DMS153 (cell line): Measurements from ENCODE around the gene VTI1A.

Experiments
- DNase-seq: peaks from one replicate; lab custom pipeline; 2025; lab: John Stamatoyannopoulos, UW

VTI1A gene

GRCh38 chr10:112639298-112639697 lies 192.3 kb downstream of the VTI1A start:
- DNase-seq, result no peak

- no peak for DNase-seq
These were observed 193.6 kb downstream of the VTI1A start for GRCh38 chr10:112640638-112641037.

DNA sequence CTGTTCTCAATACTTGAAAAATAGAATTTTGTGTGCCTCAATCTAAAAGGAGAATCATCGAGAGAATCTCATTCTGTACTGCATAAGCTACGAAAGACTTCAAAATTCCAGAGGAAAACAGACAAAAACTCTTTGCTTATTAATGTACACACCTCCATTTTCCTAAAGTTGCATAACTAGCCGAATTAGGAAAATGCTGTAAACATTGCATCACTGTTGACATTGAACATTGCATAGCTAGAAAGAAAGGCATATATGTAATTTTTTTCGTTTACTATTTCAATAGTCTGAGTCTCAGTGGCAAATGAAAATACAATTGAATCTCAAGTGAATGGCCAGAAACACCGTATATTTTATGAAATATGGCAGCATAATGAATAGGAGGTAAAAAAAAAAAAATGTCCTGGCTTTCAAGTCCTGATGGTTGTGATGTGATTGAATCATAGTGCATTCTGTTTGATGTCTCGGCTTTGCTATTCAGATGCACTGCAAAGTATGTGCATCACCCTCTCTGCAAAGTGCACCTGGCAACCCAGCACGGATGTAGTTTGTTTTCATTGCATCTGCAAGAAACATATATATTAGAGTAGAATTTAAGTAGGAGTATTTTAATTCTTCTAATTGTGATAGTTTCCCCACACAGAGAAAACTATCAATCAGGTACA lies 196.7 kb downstream of the VTI1A start:
- no peak for DNase-seq

GRCh38 chr10:112644265-112644645 lies 197.2 kb downstream of the VTI1A start:
- no peak for DNase-seq

DNA sequence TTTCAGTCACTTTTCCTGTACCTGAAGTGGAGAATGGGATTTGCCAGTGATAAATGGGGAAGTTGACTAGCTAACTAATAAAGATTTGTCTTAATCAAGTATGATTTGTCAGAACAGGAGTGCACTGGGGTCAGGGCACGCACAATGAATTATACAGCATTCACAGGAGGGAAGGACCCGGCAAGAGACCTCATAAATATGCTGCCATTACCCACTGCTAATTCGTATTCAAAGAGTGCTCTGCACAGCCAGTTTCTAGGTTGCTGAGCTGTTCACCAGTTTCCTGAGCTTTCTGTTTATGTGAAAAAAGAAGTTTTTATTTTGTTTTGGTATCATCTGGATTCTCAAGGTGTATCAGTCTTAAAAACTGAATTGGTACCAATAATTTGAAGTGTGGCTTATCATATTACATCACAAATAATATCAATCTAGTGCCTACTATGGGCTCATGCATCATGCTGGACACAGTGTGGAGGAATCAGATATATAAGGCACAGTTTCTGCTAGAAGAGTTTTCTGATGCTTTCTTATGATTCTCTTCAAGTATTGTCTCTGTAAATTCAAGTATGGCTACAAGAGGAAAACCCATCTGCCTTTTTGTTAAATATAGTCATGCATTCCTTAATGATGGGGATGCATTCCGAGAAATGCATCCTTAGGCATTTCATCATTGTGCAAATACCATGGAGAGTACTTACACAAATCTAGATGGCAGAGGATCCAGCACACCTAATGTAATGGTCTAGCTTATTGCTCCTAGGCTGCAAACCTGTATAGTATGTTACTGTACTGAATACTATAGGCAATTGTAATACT lies 202.2 kb downstream of the VTI1A start:
- no peak for DNase-seq

GRCh38 chr10:112649822-112650152 lies 202.8 kb downstream of the VTI1A start:
- no peak for DNase-seq

DNA sequence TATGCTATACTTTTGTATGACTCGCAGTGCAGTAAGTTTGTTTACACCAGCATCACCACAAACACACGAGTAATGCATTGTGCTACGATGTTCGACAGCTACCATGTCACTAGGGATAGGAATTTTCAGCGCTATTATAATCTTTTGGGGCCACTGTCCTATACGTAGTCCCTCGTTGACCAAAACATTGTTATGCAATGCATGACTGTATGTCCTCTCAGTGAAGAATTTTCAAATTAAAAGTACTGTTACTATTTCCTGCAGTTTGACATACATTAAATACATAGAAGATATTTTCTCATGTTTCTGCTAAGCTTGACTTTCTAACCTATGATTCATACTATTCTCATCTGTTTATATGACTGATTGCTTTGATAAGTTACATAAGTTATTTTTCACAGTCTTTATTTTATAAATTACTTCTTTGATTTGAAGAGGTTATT lies 203.6 kb downstream of the VTI1A start:
- no peak for DNase-seq

GRCh38 chr10:112653215-112653614 lies 206.2 kb downstream of the VTI1A start:
- peak; percentile 71 for DNase-seq

- no peak for DNase-seq
These were observed 206.8 kb downstream of the VTI1A start for GRCh38 chr10:112653851-112654250.

- no peak for DNase-seq
These were observed 207.8 kb downstream of the VTI1A start for GRCh38 chr10:112654794-112655193.

- DNase-seq, result no peak
These were observed 208.7 kb downstream of the VTI1A start for GRCh38 chr10:112655722-112656121.

GRCh38 chr10:112658465-112658864 lies 211.4 kb downstream of the VTI1A start:
- DNase-seq, result no peak

- DNase-seq, result no peak
These were observed 212.1 kb downstream of the VTI1A start for GRCh38 chr10:112658900-112659638.

DNA sequence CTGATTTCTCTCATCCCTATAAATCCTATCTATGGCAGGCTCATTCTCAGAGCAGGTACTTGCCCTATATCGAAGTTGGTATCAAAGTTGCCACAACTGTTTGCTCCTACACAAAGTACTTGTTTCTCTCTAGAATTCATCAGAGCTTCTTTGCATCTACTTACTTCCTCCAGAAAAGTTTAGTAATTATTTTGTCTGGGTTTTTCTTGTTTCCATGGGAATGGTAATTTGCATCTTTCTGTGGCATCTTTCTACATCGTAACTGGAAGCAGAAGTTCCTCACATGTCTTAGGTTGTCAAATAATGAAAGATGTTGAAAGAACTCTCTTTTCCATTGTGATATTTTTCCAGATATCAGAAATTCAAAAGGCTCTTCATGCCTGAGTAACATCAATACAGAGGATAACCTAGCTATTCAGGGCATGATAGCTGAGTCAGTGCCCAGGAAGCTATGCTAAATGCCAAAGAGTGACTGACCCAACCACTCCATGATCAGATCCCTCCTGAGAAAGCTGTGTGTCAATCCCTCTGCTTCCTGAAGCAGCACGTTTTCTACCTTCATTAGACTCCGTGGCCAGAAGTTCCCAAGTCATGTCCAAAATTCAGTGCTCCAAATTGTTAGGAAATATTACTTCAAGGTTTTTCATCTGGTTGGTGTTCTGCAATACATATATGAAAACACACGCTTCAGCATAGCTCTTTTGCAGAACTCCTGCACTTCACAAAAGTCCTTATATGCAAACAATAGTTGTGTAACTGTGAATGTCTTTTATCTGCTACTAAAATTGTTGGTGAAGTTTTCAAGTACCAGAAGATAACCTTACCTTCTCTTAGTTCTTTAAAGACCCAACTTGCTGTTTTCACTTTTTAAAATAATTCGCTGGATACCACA lies 216.5 kb downstream of the VTI1A start:
- DNase-seq, result no peak

DNA sequence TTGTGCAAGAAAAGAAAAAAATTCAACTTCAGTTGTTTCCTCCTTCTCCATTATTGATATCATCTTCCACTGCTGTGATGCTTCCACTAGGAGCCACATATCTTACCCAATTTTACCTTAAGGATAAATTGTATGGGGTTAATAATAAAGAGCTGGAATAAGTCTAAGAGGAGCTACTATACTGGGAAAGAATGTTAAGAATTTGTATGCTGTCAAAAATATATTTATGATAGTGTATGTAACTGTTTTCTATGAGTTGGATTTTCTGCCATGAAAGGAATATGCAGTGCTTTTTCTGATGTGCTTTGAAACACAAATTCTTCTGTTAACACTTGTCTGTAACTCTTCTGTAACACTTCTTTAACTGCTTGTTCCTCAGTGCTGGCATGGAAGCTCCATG lies 219.1 kb downstream of the VTI1A start:
- no peak for DNase-seq

GRCh38 chr10:112669989-112670388 lies 223.0 kb downstream of the VTI1A start:
- no peak for DNase-seq

GRCh38 chr10:112671743-112672142 lies 224.7 kb downstream of the VTI1A start:
- no peak for DNase-seq

- no peak for DNase-seq
These were observed 225.7 kb downstream of the VTI1A start for GRCh38 chr10:112672706-112673105.

- DNase-seq, result no peak
These were observed 228.6 kb downstream of the VTI1A start for GRCh38 chr10:112675560-112676083.

- no peak for DNase-seq
These were observed 230.7 kb downstream of the VTI1A start for GRCh38 chr10:112677689-112678088.

GRCh38 chr10:112678581-112678980 lies 231.6 kb downstream of the VTI1A start:
- peak; percentile 31 for DNase-seq

DNA sequence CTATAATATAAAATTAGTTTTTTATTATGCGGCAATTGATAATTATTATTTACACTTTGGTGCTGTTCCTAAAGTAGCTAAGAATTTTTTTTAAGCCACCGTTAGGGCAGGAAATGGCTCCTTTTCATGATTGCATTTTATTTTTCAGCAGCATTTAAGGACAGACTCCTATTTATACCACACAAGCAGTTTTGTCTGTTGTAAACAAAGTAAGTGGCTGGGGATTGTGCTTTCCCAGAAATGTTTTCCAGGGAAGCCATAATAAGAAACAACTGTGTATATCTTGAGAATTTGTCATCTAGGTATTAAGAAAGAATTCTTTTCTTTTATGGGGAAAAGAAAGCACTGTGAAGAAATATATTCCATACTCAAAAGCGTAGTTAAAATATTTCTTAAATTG lies 232.0 kb downstream of the VTI1A start:
- DNase-seq, result no peak
